Breast epithelium (tissue), 4 donors: ENCODE measurements around the gene DIRAS1. TPM values are rescaled to one million over a fixed set of nuclear protein-coding genes. Genes with fewer than 3 reads are reported as not detected.

ENCODE experiments used
- DNase-seq, 2 donors: peaks; one replicate each; pipeline ENCODE4 v3.0.0-alpha.2; 2019; ENCODE audit warnings: low spot score in 2 of 2
- H3K27ac ChIP-seq, 2 donors: fragments of 200-600 bp; sonication (generic) in 1 of 2; one replicate each; pipeline ENCODE4 v1.5.1; 2016 to 2019; ENCODE audit warnings: mild to moderate bottlenecking in 1 of 2
- H3K27me3 ChIP-seq, 2 donors: fragments of 200-600 bp; sonication (generic) in 1 of 2; one replicate each; pipeline versions ENCODE4 v1.5.1 to v1.6.0; 2017 to 2019; ENCODE audit warnings: control low read depth in 1 of 2, mild to moderate bottlenecking in 1 of 2
- H3K36me3 ChIP-seq: fragments of 200-600 bp; one replicate; pipeline ENCODE4 v1.5.1; 2019
- H3K4me1 ChIP-seq, 2 donors: fragments of 200-600 bp; sonication (generic); one replicate each; pipeline ENCODE4 v1.5.1; 2016 to 2019; ENCODE audit warnings: control low read depth in 1 of 2
- H3K4me3 ChIP-seq, 3 donors: fragments of 200-600 bp; sonication (generic); 1 replicate in 2 of 3; 2 replicates in 1 of 3; pipeline ENCODE4 v1.5.1; 2016 to 2019; ENCODE audit warnings: mild to moderate bottlenecking in 3 of 3, moderate library complexity in 2 of 3
- H3K9me3 ChIP-seq, 2 donors: fragments of 200-600 bp; sonication (generic) in 1 of 2; one replicate each; pipeline ENCODE4 v1.5.1; 2016 to 2019; ENCODE audit warnings: control low read depth in 1 of 2
- POLR2A ChIP-seq: fragments of 450-650 bp; IDR thresholded peaks from one replicate; pipeline ENCODE4 v1.6.1; 2016; ENCODE audit warnings: antibody characterized with exemption, mild to moderate bottlenecking, moderate library complexity
- POLR2AphosphoS5 ChIP-seq, 3 donors: sonication (generic); formaldehyde crosslinking; IDR thresholded peaks; one replicate each; pipeline ENCODE4 v1.6.1; 2017; ENCODE audit warnings: antibody characterized with exemption in 3 of 3
- intact Hi-C: fragments of 100-400 bp; cut with DNase I; formaldehyde crosslinking; loops from one replicate; pipeline ENCODE4 v1.15.1; 2023; ENCODE audit warnings: low total_unique reads
- total RNA-seq, 3 donors: library from RNA; depleted of rRNA; stranded (reverse); fragments of >200 nt; gene quantifications; one replicate each; pipeline ENCODE4 v1.1.0, GENCODE V29; 2016
- TF ChIP-seq, protein P1 (sequence below), 3 donors: fragments of 450-650 bp; IDR thresholded peaks; one replicate each; pipeline ENCODE4 v1.5.1; 2016 to 2017; ENCODE audit warnings: antibody characterized with exemption in 3 of 3, mild to moderate bottlenecking in 3 of 3, moderate library complexity in 3 of 3

Gene DIRAS1
- total RNA-seq, 3 donors from 2014 or later, result 0.64 to 3.7 (median 3.6) TPM

DNA sequence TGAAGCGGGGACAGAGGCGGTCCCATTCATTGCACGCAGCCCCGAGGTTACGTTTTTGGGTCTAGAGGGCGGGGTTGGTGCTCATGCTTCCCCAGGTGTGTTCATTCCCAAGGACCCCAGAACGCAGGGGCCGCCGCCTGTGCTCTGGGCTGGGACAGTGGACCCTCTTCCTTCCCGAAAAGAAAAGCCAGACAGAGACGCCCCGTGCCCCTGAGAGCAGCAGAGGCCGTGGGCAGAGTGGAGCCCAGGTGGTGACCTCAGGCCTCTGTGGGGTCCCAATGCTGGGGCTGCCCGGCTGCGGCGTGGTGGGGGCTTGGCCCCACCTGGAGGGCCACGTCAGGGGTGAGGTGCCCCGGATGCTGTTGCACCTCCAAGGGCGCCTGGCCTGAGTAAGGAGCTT is 46.5 kb upstream of the DIRAS1 start:
- no peaks in the 10 kb centered on the region for H3K9me3 ChIP-seq
- DNase-seq, result no peak
- H3K4me3 ChIP-seq, result no peak overlapping the region
- H3K27ac ChIP-seq, result no peak overlapping the region
- peaks cover 4% of the 10 kb centered on the region for H3K36me3 ChIP-seq
- TF ChIP-seq, protein P1, sequence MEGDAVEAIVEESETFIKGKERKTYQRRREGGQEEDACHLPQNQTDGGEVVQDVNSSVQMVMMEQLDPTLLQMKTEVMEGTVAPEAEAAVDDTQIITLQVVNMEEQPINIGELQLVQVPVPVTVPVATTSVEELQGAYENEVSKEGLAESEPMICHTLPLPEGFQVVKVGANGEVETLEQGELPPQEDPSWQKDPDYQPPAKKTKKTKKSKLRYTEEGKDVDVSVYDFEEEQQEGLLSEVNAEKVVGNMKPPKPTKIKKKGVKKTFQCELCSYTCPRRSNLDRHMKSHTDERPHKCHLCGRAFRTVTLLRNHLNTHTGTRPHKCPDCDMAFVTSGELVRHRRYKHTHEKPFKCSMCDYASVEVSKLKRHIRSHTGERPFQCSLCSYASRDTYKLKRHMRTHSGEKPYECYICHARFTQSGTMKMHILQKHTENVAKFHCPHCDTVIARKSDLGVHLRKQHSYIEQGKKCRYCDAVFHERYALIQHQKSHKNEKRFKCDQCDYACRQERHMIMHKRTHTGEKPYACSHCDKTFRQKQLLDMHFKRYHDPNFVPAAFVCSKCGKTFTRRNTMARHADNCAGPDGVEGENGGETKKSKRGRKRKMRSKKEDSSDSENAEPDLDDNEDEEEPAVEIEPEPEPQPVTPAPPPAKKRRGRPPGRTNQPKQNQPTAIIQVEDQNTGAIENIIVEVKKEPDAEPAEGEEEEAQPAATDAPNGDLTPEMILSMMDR (IDR thresholded peaks at IDR 0.05), result no peak
- TF ChIP-seq POLR2AphosphoS5 (IDR thresholded peaks at IDR 0.05), result no peak
- TF ChIP-seq POLR2A, result no peak
- intact Hi-C loops, result no loop called here
- no peaks in the 10 kb centered on the region for H3K27me3 ChIP-seq
- H3K4me1 ChIP-seq, result no peaks in the 10 kb centered on the region

DNA sequence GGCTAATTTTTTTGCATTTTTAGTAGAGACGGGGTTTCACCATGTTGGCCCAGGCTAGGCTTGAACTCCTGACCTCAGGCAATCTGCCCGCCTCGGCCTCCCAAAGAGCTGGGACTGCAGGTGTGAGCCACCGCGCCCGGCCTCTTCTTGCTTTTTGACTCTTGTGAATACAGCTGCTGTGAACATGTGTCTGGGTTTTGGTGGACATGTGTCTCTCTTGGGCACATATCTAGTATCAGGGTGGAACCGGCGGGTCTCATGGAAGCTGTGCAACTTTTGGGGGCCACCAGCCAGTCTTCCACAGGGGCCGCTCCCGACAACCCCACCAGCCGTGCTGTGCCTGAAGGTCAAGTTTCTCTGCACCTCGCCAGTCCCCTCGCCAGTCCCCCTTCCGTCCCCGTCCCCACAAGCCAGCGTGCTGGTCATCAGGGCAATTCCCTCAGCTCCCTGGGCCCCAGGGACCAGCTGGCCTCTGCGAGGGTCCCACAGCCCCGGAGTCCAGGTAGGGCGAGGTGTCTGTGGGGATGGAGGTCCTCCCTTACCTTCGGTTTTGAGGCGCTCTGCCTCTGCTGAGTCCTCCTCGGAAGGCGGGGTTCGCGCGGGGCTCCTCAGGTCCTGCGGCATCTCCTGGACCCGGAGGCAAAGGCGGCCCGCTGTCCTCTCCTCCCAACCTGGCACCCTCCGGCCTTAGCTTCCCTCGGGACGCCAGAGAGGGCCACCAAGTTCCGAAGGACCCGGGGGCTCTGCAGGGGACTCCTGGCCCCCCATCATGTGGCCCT is 45.6 kb upstream of the DIRAS1 start:
- TF ChIP-seq POLR2A (no peak), POLR2AphosphoS5 (IDR thresholded peaks at IDR 0.05) (no peak)
- TF ChIP-seq, protein P1 (IDR thresholded peaks at IDR 0.05), result no peak
- intact Hi-C loops, result no loop called here
- no peak for DNase-seq
- H3K9me3 ChIP-seq, result no peaks in the 10 kb centered on the region
- no peaks in the 10 kb centered on the region for H3K27me3 ChIP-seq
- peaks cover 4% of the 10 kb centered on the region for H3K36me3 ChIP-seq
- no peaks in the 10 kb centered on the region for H3K4me1 ChIP-seq
- H3K27ac ChIP-seq, result no peak overlapping the region
- no peak overlapping the region for H3K4me3 ChIP-seq

DNA sequence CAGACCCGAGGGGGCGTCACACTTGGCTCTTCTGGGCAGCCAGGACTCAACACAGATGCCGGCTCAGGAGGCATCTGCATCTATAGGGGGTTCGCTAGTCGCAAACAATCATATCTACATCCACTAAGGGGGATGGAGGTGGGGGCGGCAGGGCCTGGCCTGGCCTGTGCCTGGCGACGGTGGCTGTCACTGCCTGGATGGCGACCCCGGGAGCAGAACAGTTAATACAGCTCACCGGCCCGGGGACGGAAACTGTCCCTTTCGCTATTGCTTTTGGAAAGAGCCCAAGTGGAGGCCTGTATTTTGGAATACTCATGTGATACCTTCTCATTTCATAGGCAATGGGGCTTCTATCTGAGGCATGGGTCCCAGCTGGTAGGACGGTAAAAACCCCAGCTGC is 44.2 kb upstream of the DIRAS1 start:
- Histone ChIP-seq H3K27me3 (no peaks in the 10 kb centered on the region), H3K9me3 (no peaks in the 10 kb centered on the region), H3K27ac (no peak overlapping the region), H3K4me3 (no peak overlapping the region), H3K4me1 (no peaks in the 10 kb centered on the region), H3K36me3 (peaks cover 4% of the 10 kb centered on the region)
- TF ChIP-seq POLR2AphosphoS5 (IDR thresholded peaks at IDR 0.05) (no peak), POLR2A (no peak)
- TF ChIP-seq, protein P1 (IDR thresholded peaks at IDR 0.05), result no peak
- DNase-seq, result no peak
- intact Hi-C loops, result no loop called here

DNA sequence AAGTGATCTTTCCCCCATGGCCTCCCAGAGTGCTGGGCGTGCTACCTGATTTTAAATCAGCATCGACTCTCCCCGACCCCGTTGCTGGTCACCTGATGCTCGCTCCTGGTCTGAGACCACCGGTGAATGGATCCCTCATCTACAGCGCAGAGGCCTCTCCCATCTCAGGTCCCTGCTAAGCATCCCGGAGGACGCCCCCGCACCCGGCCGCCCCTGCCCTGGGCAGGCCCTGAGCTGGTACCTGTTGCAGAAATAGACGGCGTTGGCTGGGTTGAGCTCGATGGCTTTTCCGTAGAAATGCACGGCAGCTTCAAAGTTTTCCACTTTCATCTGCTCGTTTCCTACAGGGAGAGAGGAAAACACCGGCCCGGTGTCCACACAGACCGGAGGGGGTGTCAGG is 43.8 kb upstream of the DIRAS1 start:
- Histone ChIP-seq H3K36me3 (peaks cover 4% of the 10 kb centered on the region), H3K27me3 (no peaks in the 10 kb centered on the region), H3K27ac (no peak overlapping the region), H3K4me3 (no peak overlapping the region), H3K4me1 (no peaks in the 10 kb centered on the region), H3K9me3 (no peaks in the 10 kb centered on the region)
- TF ChIP-seq, protein P1 (IDR thresholded peaks at IDR 0.05), result no peak
- TF ChIP-seq POLR2A (no peak), POLR2AphosphoS5 (IDR thresholded peaks at IDR 0.05) (no peak)
- no peak for DNase-seq
- intact Hi-C loops, result no loop called here

DNA sequence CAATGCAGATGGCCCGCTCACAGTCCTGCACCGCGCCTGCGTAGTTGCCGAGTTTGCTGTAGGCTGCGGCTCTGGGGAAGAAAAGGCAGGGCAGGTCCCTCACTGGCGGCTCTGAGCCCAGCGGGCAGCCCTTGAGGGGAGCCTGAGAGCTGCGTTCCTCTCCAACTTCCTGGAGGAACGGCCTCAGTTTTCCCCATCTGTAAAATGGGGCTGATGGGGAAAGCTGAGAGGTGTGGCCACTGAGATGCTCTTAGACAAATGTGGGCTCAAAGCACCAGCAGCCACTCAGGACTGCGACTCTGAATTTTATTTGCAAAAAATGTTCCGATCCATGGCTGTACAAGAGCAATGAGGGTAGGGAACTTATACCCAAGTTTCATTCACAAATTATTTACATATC is 42.5 kb upstream of the DIRAS1 start:
- TF ChIP-seq POLR2A (no peak), POLR2AphosphoS5 (IDR thresholded peaks at IDR 0.05) (no peak)
- TF ChIP-seq, protein P1 (IDR thresholded peaks at IDR 0.05), result no peak
- H3K4me1 ChIP-seq, result no peaks in the 10 kb centered on the region
- no peak overlapping the region for H3K4me3 ChIP-seq
- H3K36me3 ChIP-seq, result peaks cover 4% of the 10 kb centered on the region
- intact Hi-C loops, result no loop called here
- H3K27ac ChIP-seq, result no peak overlapping the region
- no peaks in the 10 kb centered on the region for H3K27me3 ChIP-seq
- no peak for DNase-seq
- no peaks in the 10 kb centered on the region for H3K9me3 ChIP-seq
